Stimulated activated CD8-positive, alpha-beta memory T cell treated with anti-CD3 and anti-CD28 coated beads, Interleukin-7, amount 100 ng/mL, for 1 hour (primary cell): ENCODE data around the gene RAMAC.
"Not testable (repeated sequence)": the region's sequence is repeated elsewhere in the genome, so short reads cannot be mapped to it uniquely, and the experiment has no call there.

Experiments used
- DNase-seq, 2 donors: peaks; one replicate each; pipeline ENCODE4 v3.0.0-alpha.2; 2020; ENCODE audit warnings: low read depth in 2 of 2

The RAMAC gene

DNA sequence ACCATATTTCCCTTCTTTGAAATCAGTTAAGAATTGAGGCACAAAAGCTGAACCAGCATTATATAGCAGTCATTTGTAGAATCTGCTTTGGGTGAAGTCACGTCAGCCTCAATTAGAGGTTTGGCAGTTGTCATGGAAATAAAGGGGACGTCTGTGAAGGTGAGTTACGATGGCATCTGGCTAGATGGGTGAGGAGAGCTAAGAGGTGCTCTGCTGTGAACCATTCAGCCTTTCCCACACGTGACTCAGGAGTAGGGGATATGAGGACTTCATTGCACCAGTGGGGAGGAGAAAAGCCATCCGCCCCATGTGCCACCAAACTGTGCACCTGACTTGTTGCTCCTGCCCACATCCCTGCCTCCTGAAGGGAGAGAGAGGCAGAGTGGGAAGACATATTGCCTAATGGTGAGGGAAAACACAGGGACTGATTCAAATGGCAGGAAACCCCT lies 28.2 kb downstream of the RAMAC start:
- no peak for DNase-seq

DNA sequence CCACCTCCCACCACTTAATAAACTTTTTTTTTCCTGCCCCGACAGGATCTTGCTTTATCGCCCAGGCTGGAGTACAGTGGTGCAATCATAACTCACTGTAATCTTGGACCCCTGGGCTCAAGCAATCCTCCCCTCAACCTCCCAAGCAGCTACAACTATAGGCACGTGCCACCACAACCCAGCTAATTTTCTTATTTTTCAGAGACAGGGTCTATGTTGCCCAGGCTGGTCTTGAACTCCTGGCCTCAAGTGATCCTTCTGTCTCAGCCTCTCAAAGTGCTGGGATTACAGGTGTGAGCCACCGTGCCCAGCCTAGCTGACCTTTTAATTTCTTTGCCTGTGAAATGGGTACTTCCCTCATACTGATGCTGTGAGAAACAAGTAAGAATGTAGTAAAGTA lies 29.4 kb downstream of the RAMAC start:
- no peak for DNase-seq

DNA sequence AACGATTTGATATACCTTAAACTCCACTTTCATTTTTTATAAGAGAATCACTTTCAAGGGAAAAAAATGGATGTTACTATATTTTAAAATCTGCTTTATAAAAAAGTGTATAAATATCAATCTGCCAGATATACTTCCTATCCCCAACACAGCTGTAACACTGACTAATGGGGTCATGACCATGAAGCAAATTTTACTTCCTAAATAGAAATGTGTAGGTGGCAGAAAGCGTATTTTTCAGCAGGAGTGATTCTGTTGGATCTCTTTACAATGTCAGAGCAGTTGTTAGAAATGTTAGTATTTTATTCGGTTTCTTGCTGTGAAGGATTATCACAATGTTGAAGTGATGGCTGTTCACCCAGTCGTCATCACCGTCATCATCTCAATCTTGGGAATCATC lies 30.9 kb downstream of the RAMAC start:
- DNase-seq, result no peak

GRCh38 chr15:83018436-83018835 lies 32.4 kb downstream of the RAMAC start:
- no peak for DNase-seq

DNA sequence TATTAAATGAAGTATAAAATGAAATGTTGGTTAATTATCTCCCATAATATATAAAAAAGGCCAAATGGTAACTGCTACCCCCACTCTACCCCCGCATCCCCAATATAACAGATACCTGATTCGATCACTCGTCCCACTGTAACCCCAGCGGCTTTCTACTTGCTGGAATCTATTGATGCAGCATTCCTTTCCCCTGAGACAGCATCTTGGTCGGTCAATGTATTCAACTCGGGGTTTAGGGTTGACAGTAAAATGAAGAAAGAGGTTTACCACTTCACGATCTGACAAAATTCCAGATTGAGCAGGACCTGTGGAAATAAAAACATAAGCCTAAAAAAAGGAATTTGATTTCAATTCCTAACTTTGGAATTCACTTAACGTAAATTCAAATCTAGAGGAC lies 44.0 kb downstream of the RAMAC start:
- no peak for DNase-seq

GRCh38 chr15:83031234-83031633 lies 45.2 kb downstream of the RAMAC start:
- DNase-seq, result not testable (repeated sequence)

GRCh38 chr15:83036253-83036652 lies 50.2 kb downstream of the RAMAC start:
- no peak for DNase-seq

GRCh38 chr15:83039206-83039605 lies 53.2 kb downstream of the RAMAC start:
- no peak for DNase-seq
